Keratinocyte (primary cell): ENCODE results near the gene JDP2.

Experiments
- EZH2 ChIP-seq: IDR thresholded peaks from one replicate; pipeline ENCODE4 v1.6.1; 2012; ENCODE audit warnings: inconsistent platforms, mild to moderate bottlenecking, low read length, moderate library complexity
- TF ChIP-seq, protein P1 (sequence below), 3 experiments: IDR thresholded peaks in 1 of 3; conservative IDR thresholded peaks in 1 of 3; optimal IDR thresholded peaks in 1 of 3; 2 replicates in 2 of 3; 3 replicates in 1 of 3; pipeline versions ENCODE3 to v1.5.1; 2011; ENCODE audit warnings: low read length in 3 of 3, mild to moderate bottlenecking in 3 of 3, moderate library complexity in 2 of 3, control low read depth in 1 of 3, inconsistent platforms in 1 of 3; ENCODE audit not compliant: insufficient read depth in 2 of 3; ENCODE audit errors: extremely low read depth in 1 of 3

DNA sequence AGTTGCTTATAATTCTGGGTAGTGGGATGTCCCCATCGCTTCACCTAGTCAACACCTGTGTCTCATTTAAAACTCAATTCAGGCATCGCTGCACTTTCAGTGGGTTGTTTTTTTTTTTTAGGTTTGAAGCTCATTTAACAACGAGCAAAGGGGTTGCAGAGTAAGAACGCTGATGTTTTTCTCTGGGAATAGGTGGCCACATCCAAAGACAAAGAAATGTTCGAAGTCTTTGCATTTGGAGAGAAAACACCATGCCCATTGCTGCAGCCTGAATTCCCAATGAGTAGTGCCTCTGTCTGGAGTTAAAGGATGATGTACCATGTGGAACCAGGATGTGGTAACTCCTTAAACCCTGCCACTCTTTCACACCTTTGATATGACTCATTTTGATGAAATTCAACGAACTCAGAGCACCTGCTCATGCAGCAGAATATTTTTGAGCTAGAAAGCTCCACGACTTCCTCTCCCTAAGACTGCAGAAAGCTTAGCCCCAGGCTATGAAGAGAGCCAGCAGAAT lies 59.4 kb downstream of the JDP2 start:
- TF ChIP-seq, protein P1, sequence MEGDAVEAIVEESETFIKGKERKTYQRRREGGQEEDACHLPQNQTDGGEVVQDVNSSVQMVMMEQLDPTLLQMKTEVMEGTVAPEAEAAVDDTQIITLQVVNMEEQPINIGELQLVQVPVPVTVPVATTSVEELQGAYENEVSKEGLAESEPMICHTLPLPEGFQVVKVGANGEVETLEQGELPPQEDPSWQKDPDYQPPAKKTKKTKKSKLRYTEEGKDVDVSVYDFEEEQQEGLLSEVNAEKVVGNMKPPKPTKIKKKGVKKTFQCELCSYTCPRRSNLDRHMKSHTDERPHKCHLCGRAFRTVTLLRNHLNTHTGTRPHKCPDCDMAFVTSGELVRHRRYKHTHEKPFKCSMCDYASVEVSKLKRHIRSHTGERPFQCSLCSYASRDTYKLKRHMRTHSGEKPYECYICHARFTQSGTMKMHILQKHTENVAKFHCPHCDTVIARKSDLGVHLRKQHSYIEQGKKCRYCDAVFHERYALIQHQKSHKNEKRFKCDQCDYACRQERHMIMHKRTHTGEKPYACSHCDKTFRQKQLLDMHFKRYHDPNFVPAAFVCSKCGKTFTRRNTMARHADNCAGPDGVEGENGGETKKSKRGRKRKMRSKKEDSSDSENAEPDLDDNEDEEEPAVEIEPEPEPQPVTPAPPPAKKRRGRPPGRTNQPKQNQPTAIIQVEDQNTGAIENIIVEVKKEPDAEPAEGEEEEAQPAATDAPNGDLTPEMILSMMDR (optimal IDR thresholded peaks at IDR 0.05 in 1 of 3, IDR thresholded peaks at IDR 0.05 in 1 of 3, conservative IDR thresholded peaks at IDR 0.05 in 1 of 3; ENCODE audit: extremely low read depth in 1 of 3, insufficient read depth in 2 of 3, low read length in 3 of 3), result no peak
- no peak for TF ChIP-seq EZH2
